ENCODE data around the gene MAST2.

The MAST2 gene

DNA sequence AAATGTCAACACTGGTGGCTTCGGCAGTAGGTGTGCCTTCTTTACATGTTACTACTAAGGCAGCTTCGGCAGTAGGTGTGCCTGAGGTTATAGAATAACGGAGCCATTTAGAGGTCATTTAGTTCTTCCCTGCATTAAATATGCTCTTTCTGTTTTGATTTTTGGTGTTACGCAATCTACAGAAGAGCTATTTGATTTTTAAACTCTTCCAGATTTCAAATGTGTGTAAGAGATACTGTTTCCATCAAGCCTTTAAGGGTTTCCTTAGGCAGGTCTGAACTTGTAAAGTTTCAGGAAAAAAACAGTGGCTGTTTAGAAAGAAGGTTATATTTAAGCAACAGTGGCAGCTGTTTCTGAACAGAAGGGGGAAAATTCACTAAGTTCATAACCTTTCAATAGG lies 274.2 kb downstream of the MAST2 start:
- no peak for FAIRE-seq

DNA sequence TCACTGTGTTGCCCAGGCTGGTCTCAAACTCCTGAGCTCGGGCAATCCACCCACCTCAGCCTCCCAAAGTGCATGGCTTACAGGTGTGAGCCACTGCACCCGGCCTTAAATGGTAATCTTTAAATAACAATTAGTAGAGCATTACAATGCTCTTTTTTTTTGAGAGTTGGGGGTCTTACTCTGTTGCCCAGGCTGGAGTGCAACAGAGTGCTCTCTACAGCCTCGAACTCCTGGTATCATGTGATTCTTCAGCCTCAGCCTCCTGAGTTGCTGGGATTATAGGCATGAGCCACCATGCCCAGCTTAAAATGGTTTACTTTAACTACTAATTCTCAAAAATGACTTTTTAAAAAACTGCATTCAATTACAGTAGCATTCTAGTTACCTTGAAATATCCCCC lies 276.8 kb downstream of the MAST2 start:
- FAIRE-seq = no peak

DNA sequence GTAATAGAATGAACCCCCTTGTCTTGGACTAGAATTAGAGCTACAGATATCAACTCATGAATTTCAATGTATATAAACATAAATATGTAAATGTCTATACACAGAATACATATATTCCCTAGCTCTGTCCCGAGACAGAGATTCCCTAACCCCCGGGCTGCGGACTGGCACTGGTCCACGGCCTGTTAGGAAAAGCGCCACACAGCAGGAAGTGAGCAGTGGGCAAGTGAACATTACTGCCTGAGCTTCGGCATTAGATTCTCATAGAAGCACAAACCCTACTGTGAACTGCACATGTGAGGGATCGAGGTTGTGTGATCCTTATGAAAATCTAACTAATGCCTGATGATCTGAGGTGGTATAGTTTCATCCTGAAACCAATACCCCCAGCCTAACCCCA lies 277.8 kb downstream of the MAST2 start:
- FAIRE-seq = no peak

- no peak for FAIRE-seq
Observed at GRCh38 chr1:46081619-46082018, 278.2 kb downstream of the MAST2 start.

GRCh38 chr1:46083579-46083978 lies 280.2 kb downstream of the MAST2 start:
- no peak for FAIRE-seq

GRCh38 chr1:46084553-46085451 lies 281.4 kb downstream of the MAST2 start:
- no peak for FAIRE-seq

All from TTC549 (cell line).